ENCODE results near the gene WNT7B. TPM values are rescaled to one million over a fixed set of nuclear protein-coding genes. Genes with fewer than 3 reads are reported as not detected.

WNT7B gene
- polyA plus RNA-seq, 2 donors, result 6.6 to 6.8 TPM

GRCh38 chr22:45996241-45997076 lies 19.5 kb upstream of the WNT7B start:
- Histone ChIP-seq H3K9me3 (ENCODE audit: control insufficient read depth in 2 of 2, insufficient read depth in 1 of 2, low read depth in 1 of 2, low read length in 1 of 2) (no peaks in the 10 kb centered on the region), H3K27ac (ENCODE audit: low read depth in 2 of 2, low read length in 1 of 2) (peak overlapping the region; percentile 66 to 68), H3K4me3 (ENCODE audit: low read depth in 1 of 2, low read length in 2 of 2) (no peak overlapping the region), H3K36me3 (ENCODE audit: control insufficient read depth in 2 of 2, insufficient read depth in 2 of 2, low read length in 1 of 2) (no peaks in the 10 kb centered on the region), H3K27me3 (ENCODE audit: control insufficient read depth in 1 of 2, insufficient read depth in 2 of 2, low read length in 2 of 2) (no peaks in the 10 kb centered on the region), H3K4me1 (ENCODE audit: control insufficient read depth in 2 of 2, insufficient read depth in 2 of 2, low read length in 1 of 2) (peaks cover 4 to 12% of the 10 kb centered on the region in 2 donors)
- 71 to 79% methylated on average over 28 to 29 of the region's 29 CpGs for WGBS, 2 donors

GRCh38 chr22:45995405-45996101 lies 18.6 kb upstream of the WNT7B start:
- Histone ChIP-seq H3K36me3 (ENCODE audit: control insufficient read depth in 2 of 2, insufficient read depth in 2 of 2, low read length in 1 of 2) (no peaks in the 10 kb centered on the region), H3K9me3 (ENCODE audit: control insufficient read depth in 2 of 2, insufficient read depth in 1 of 2, low read depth in 1 of 2, low read length in 1 of 2) (no peaks in the 10 kb centered on the region), H3K4me1 (ENCODE audit: control insufficient read depth in 2 of 2, insufficient read depth in 2 of 2, low read length in 1 of 2) (peaks cover 4 to 12% of the 10 kb centered on the region in 2 donors), H3K27me3 (ENCODE audit: control insufficient read depth in 1 of 2, insufficient read depth in 2 of 2, low read length in 2 of 2) (no peaks in the 10 kb centered on the region), H3K27ac (ENCODE audit: low read depth in 2 of 2, low read length in 1 of 2) (no peak overlapping the region), H3K4me3 (ENCODE audit: low read depth in 1 of 2, low read length in 2 of 2) (no peak overlapping the region)
- WGBS, 2 donors, result 88% methylated on average over 26 to 27 of the region's 27 CpGs

- WGBS, 2 donors, result 38 to 40% methylated on average over 27 of the region's 27 CpGs
- Histone ChIP-seq H3K27ac (ENCODE audit: low read depth in 2 of 2, low read length in 1 of 2) (no peak overlapping the region), H3K36me3 (ENCODE audit: control insufficient read depth in 2 of 2, insufficient read depth in 2 of 2, low read length in 1 of 2) (no peaks in the 10 kb centered on the region), H3K27me3 (ENCODE audit: control insufficient read depth in 1 of 2, insufficient read depth in 2 of 2, low read length in 2 of 2) (no peaks in the 10 kb centered on the region), H3K4me1 (ENCODE audit: control insufficient read depth in 2 of 2, insufficient read depth in 2 of 2, low read length in 1 of 2) (peaks cover 4 to 12% of the 10 kb centered on the region in 2 donors), H3K4me3 (ENCODE audit: low read depth in 1 of 2, low read length in 2 of 2) (no peak overlapping the region), H3K9me3 (ENCODE audit: control insufficient read depth in 2 of 2, insufficient read depth in 1 of 2, low read depth in 1 of 2, low read length in 1 of 2) (no peaks in the 10 kb centered on the region)
Measured at GRCh38 chr22:45994491-45995404, 17.8 kb upstream of the WNT7B start.

- no peak overlapping the region for H3K4me3 ChIP-seq (ENCODE audit: low read depth in 1 of 2, low read length in 2 of 2)
- no peaks in the 10 kb centered on the region for H3K9me3 ChIP-seq (ENCODE audit: control insufficient read depth in 2 of 2, insufficient read depth in 1 of 2, low read depth in 1 of 2, low read length in 1 of 2)
- 70 to 78% methylated on average over 2 of the region's 2 CpGs for WGBS, 2 donors
- no peaks in the 10 kb centered on the region for H3K27me3 ChIP-seq (ENCODE audit: control insufficient read depth in 1 of 2, insufficient read depth in 2 of 2, low read length in 2 of 2)
- H3K36me3 ChIP-seq (ENCODE audit: control insufficient read depth in 2 of 2, insufficient read depth in 2 of 2, low read length in 1 of 2), result no peaks in the 10 kb centered on the region
- H3K27ac ChIP-seq (ENCODE audit: low read depth in 2 of 2, low read length in 1 of 2), result no peak overlapping the region
- peaks cover 4 to 12% of the 10 kb centered on the region in 2 donors for H3K4me1 ChIP-seq (ENCODE audit: control insufficient read depth in 2 of 2, insufficient read depth in 2 of 2, low read length in 1 of 2)
Measured at GRCh38 chr22:45993841-45994240, 16.9 kb upstream of the WNT7B start.

- Histone ChIP-seq H3K4me3 (ENCODE audit: low read depth in 1 of 2, low read length in 2 of 2) (no peak overlapping the region), H3K4me1 (ENCODE audit: control insufficient read depth in 2 of 2, insufficient read depth in 2 of 2, low read length in 1 of 2) (peaks cover 4 to 12% of the 10 kb centered on the region in 2 donors), H3K27me3 (ENCODE audit: control insufficient read depth in 1 of 2, insufficient read depth in 2 of 2, low read length in 2 of 2) (no peaks in the 10 kb centered on the region), H3K36me3 (ENCODE audit: control insufficient read depth in 2 of 2, insufficient read depth in 2 of 2, low read length in 1 of 2) (no peaks in the 10 kb centered on the region), H3K27ac (ENCODE audit: low read depth in 2 of 2, low read length in 1 of 2) (no peak overlapping the region), H3K9me3 (ENCODE audit: control insufficient read depth in 2 of 2, insufficient read depth in 1 of 2, low read depth in 1 of 2, low read length in 1 of 2) (no peaks in the 10 kb centered on the region)
- 93 to 94% methylated on average over 5 of the region's 5 CpGs for WGBS, 2 donors
Measured at GRCh38 chr22:45993143-45993692, 16.3 kb upstream of the WNT7B start.

- H3K36me3 ChIP-seq (ENCODE audit: control insufficient read depth in 2 of 2, insufficient read depth in 2 of 2, low read length in 1 of 2), result no peaks in the 10 kb centered on the region
- no peaks in the 10 kb centered on the region for H3K27me3 ChIP-seq (ENCODE audit: control insufficient read depth in 1 of 2, insufficient read depth in 2 of 2, low read length in 2 of 2)
- H3K4me3 ChIP-seq (ENCODE audit: low read depth in 1 of 2, low read length in 2 of 2), result no peak overlapping the region
- no peaks in the 10 kb centered on the region for H3K9me3 ChIP-seq (ENCODE audit: control insufficient read depth in 2 of 2, insufficient read depth in 1 of 2, low read depth in 1 of 2, low read length in 1 of 2)
- no peak overlapping the region for H3K27ac ChIP-seq (ENCODE audit: low read depth in 2 of 2, low read length in 1 of 2)
- WGBS, 2 donors, result 78 to 87% methylated on average over 3 of the region's 3 CpGs
- H3K4me1 ChIP-seq (ENCODE audit: control insufficient read depth in 2 of 2, insufficient read depth in 2 of 2, low read length in 1 of 2), result peaks cover 4 to 12% of the 10 kb centered on the region in 2 donors
Measured at GRCh38 chr22:45992737-45993136, 15.8 kb upstream of the WNT7B start.

GRCh38 chr22:45991098-45991497 lies 14.1 kb upstream of the WNT7B start:
- peaks cover 0 to 2% of the 10 kb centered on the region in 2 donors for H3K4me1 ChIP-seq (ENCODE audit: control insufficient read depth in 2 of 2, insufficient read depth in 2 of 2, low read length in 1 of 2)
- no peak overlapping the region for H3K4me3 ChIP-seq (ENCODE audit: low read depth in 1 of 2, low read length in 2 of 2)
- H3K36me3 ChIP-seq (ENCODE audit: control insufficient read depth in 2 of 2, insufficient read depth in 2 of 2, low read length in 1 of 2), result no peaks in the 10 kb centered on the region
- no peak overlapping the region for H3K27ac ChIP-seq (ENCODE audit: low read depth in 2 of 2, low read length in 1 of 2)
- no peaks in the 10 kb centered on the region for H3K27me3 ChIP-seq (ENCODE audit: control insufficient read depth in 1 of 2, insufficient read depth in 2 of 2, low read length in 2 of 2)
- peaks cover 0 to 3% of the 10 kb centered on the region in 2 donors for H3K9me3 ChIP-seq (ENCODE audit: control insufficient read depth in 2 of 2, insufficient read depth in 1 of 2, low read depth in 1 of 2, low read length in 1 of 2)
- 79 to 81% methylated on average over 7 of the region's 7 CpGs for WGBS, 2 donors

GRCh38 chr22:45987136-45987861 lies 10.3 kb upstream of the WNT7B start:
- peaks cover 6 to 11% of the 10 kb centered on the region in 2 donors for H3K9me3 ChIP-seq (ENCODE audit: control insufficient read depth in 2 of 2, insufficient read depth in 1 of 2, low read depth in 1 of 2, low read length in 1 of 2)
- H3K36me3 ChIP-seq (ENCODE audit: control insufficient read depth in 2 of 2, insufficient read depth in 2 of 2, low read length in 1 of 2), result no peaks in the 10 kb centered on the region
- WGBS, 2 donors, result 93 to 94% methylated on average over 7 of the region's 7 CpGs
- no peaks in the 10 kb centered on the region for H3K4me1 ChIP-seq (ENCODE audit: control insufficient read depth in 2 of 2, insufficient read depth in 2 of 2, low read length in 1 of 2)
- no peak overlapping the region for H3K27ac ChIP-seq (ENCODE audit: low read depth in 2 of 2, low read length in 1 of 2)
- no peaks in the 10 kb centered on the region for H3K27me3 ChIP-seq (ENCODE audit: control insufficient read depth in 1 of 2, insufficient read depth in 2 of 2, low read length in 2 of 2)
- H3K4me3 ChIP-seq (ENCODE audit: low read depth in 1 of 2, low read length in 2 of 2), result no peak overlapping the region

Data from esophagus (tissue), 2 donors.